Colonic mucosa (tissue), 4 donors: ENCODE data around the gene ADAMTSL1. TPM values are rescaled to one million over a fixed set of nuclear protein-coding genes. Genes with fewer than 3 reads are reported as not detected.

ENCODE experiments used
- DNase-seq: peaks from one replicate; pipeline ENCODE4 v3.0.0-alpha.2; 2020
- H3K27ac ChIP-seq: fragments of 200-600 bp; one replicate; pipeline ENCODE4 v1.8.0; 2021
- H3K27me3 ChIP-seq: fragments of 200-600 bp; one replicate; pipeline ENCODE4 v1.8.0; 2021
- H3K36me3 ChIP-seq: fragments of 200-600 bp; one replicate; pipeline ENCODE4 v1.8.0; 2021
- H3K4me1 ChIP-seq: fragments of 200-600 bp; one replicate; pipeline ENCODE4 v1.8.0; 2021; ENCODE audit warnings: mild to moderate bottlenecking
- H3K4me3 ChIP-seq: fragments of 200-600 bp; one replicate; pipeline ENCODE4 v1.8.0; 2021
- H3K9ac ChIP-seq, 2 donors: one replicate each; pipeline ENCODE4 v1.7.0; 2013; ENCODE audit warnings: control low read depth in 2 of 2, low read depth in 2 of 2, low read length in 2 of 2
- H3K9me3 ChIP-seq: fragments of 200-600 bp; one replicate; pipeline ENCODE4 v1.8.0; 2021
- CTCF ChIP-seq: fragments of 200-600 bp; IDR thresholded peaks from one replicate; pipeline ENCODE4 v1.8.0; 2022; ENCODE audit warnings: antibody characterized with exemption, mild to moderate bottlenecking
- intact Hi-C: fragments of 100-400 bp; cut with DNase I; formaldehyde crosslinking; loops from one replicate; pipeline ENCODE4 v1.14.1; 2022
- total RNA-seq, 2 donors: library from RNA; stranded (reverse); fragmentation: NEBNext Ultra II Directional in 1 of 2; extraction: Animal tissue kit (Norgen Biotek cat#: 25700) in 1 of 2; gene quantifications; one replicate each; pipeline ENCODE4 v1.2.1, GENCODE V29; 2021
- donor health status: healthy.
- donor health status: DM: no; HTN: no; CAD: no.
- donor health status: DM: no; HTN: no; CAD: no.

ADAMTSL1 gene
- total RNA-seq, 2 donors from 2014 or later, result 10.2 to 14.7 TPM

GRCh38 chr9:18698992-18699391, 225.0 kb downstream of the ADAMTSL1 start:
- H3K27me3 ChIP-seq, result no peaks in the 10 kb centered on the region
- TF ChIP-seq CTCF, result no peak
- H3K36me3 ChIP-seq, result no peaks in the 10 kb centered on the region
- H3K27ac ChIP-seq, result no peak overlapping the region
- intact Hi-C loops, result no loop called here
- no peak overlapping the region for H3K4me3 ChIP-seq
- H3K9me3 ChIP-seq, result no peaks in the 10 kb centered on the region
- DNase-seq, result no peak
- H3K9ac ChIP-seq, result no peak overlapping the region
- H3K4me1 ChIP-seq, result no peaks in the 10 kb centered on the region

- Histone ChIP-seq H3K9ac (no peak overlapping the region), H3K4me1 (no peaks in the 10 kb centered on the region), H3K36me3 (no peaks in the 10 kb centered on the region), H3K27me3 (no peaks in the 10 kb centered on the region), H3K4me3 (no peak overlapping the region), H3K27ac (no peak overlapping the region), H3K9me3 (no peaks in the 10 kb centered on the region)
- DNase-seq, result no peak
- no peak for TF ChIP-seq CTCF
- intact Hi-C loops, result no loop called here
These were observed 225.8 kb downstream of the ADAMTSL1 start for GRCh38 chr9:18699764-18700163.

GRCh38 chr9:18700714-18701113, 226.8 kb downstream of the ADAMTSL1 start:
- Histone ChIP-seq H3K9ac (no peak overlapping the region), H3K4me3 (no peak overlapping the region), H3K9me3 (no peaks in the 10 kb centered on the region), H3K27me3 (no peaks in the 10 kb centered on the region), H3K36me3 (no peaks in the 10 kb centered on the region), H3K4me1 (no peaks in the 10 kb centered on the region), H3K27ac (no peak overlapping the region)
- DNase-seq, result no peak
- TF ChIP-seq CTCF, result no peak
- intact Hi-C loops, result no loop called here

- intact Hi-C loops, result no loop called here
- DNase-seq, result no peak
- Histone ChIP-seq H3K9ac (no peak overlapping the region), H3K27ac (no peak overlapping the region), H3K9me3 (no peaks in the 10 kb centered on the region), H3K27me3 (no peaks in the 10 kb centered on the region), H3K36me3 (no peaks in the 10 kb centered on the region), H3K4me3 (no peak overlapping the region), H3K4me1 (no peaks in the 10 kb centered on the region)
- TF ChIP-seq CTCF, result no peak
These were observed 229.4 kb downstream of the ADAMTSL1 start for GRCh38 chr9:18703151-18703900.

GRCh38 chr9:18703901-18704379, 230.0 kb downstream of the ADAMTSL1 start:
- H3K27me3 ChIP-seq, result no peaks in the 10 kb centered on the region
- H3K9me3 ChIP-seq, result no peaks in the 10 kb centered on the region
- no peak for TF ChIP-seq CTCF
- no peak for DNase-seq
- H3K9ac ChIP-seq, result no peak overlapping the region
- H3K4me1 ChIP-seq, result no peaks in the 10 kb centered on the region
- no peaks in the 10 kb centered on the region for H3K36me3 ChIP-seq
- H3K4me3 ChIP-seq, result no peak overlapping the region
- no peak overlapping the region for H3K27ac ChIP-seq
- intact Hi-C loops, result no loop called here
